Sigmoid colon (tissue), 4 donors: Measurements from ENCODE around the gene S1PR3.

Experiments
- POLR2AphosphoS5 ChIP-seq, 4 donors: sonication (generic); formaldehyde crosslinking; IDR thresholded peaks; one replicate each; pipeline ENCODE4 v1.6.1; 2017; ENCODE audit warnings: antibody characterized with exemption in 4 of 4
- TF ChIP-seq, protein P1 (sequence below), 4 experiments: fragments of 450-650 bp in 3 of 4; fragments of 200-600 bp in 1 of 4; IDR thresholded peaks; one replicate each; pipeline ENCODE4 v1.5.1; 2016 to 2019; ENCODE audit warnings: antibody characterized with exemption in 4 of 4, mild to moderate bottlenecking in 3 of 4, moderate library complexity in 2 of 4

DNA sequence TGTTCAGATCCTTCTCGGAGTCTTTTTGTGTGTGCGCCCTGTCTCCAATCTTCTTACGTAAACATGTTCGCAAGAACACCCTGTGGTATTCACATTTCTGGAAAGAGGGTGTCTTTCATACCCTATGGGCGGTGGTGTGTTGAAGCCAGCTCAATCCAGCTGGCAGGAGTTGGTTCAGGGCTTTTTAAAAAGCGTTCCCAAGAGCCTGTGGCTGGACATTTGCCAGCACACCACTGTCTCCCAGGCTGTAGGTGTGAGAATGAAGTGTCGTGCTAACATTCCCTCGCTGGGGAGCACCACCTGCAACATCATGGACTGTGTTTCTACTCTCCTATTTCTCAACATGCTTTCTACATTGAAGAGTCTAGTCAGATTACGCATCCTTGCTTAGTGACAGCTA lies 51.7 kb downstream of the S1PR3 start:
- TF ChIP-seq, protein P1, sequence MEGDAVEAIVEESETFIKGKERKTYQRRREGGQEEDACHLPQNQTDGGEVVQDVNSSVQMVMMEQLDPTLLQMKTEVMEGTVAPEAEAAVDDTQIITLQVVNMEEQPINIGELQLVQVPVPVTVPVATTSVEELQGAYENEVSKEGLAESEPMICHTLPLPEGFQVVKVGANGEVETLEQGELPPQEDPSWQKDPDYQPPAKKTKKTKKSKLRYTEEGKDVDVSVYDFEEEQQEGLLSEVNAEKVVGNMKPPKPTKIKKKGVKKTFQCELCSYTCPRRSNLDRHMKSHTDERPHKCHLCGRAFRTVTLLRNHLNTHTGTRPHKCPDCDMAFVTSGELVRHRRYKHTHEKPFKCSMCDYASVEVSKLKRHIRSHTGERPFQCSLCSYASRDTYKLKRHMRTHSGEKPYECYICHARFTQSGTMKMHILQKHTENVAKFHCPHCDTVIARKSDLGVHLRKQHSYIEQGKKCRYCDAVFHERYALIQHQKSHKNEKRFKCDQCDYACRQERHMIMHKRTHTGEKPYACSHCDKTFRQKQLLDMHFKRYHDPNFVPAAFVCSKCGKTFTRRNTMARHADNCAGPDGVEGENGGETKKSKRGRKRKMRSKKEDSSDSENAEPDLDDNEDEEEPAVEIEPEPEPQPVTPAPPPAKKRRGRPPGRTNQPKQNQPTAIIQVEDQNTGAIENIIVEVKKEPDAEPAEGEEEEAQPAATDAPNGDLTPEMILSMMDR (IDR thresholded peaks at IDR 0.05): no peak
- no peak for TF ChIP-seq POLR2AphosphoS5 (IDR thresholded peaks at IDR 0.05)
